Activated CD8-positive, alpha-beta T cell treated with anti-CD3 and anti-CD28 coated beads for 36 hours (primary cell): ENCODE measurements around the gene TRIO. TPM values are rescaled to one million over a fixed set of nuclear protein-coding genes. Genes with fewer than 3 reads are reported as not detected.

Source experiments
- ATAC-seq: fragments of 200-7000 bp; cut with Tn5 transposase; one replicate; pipeline ENCODE4 v1.10.0; 2021; ENCODE audit warnings: mild to moderate bottlenecking, moderate library complexity
- CTCF ChIA-PET: fragments of 350-600 bp; sonication (Branson Sonifier 250); formaldehyde crosslinking; loops from one replicate; lab custom pipeline; 2021; ENCODE audit warnings: antibody characterized with exemption; lab: Charles Lee
- POLR2A ChIA-PET: fragments of 350-600 bp; sonication (Branson Sonifier 250); formaldehyde crosslinking; loops from one replicate; lab custom pipeline; 2021; ENCODE audit warnings: antibody characterized with exemption; lab: Charles Lee
- DNase-seq: peaks from one replicate; pipeline ENCODE4 v3.0.0-alpha.2; 2020
- H3K27ac Mint-ChIP-seq: one replicate; pipeline ENCODE4 v1.8.0; 2021; ENCODE audit warnings: mild to moderate bottlenecking, mixed read lengths
- H3K27me3 Mint-ChIP-seq: one replicate; pipeline ENCODE4 v1.8.0; 2021; ENCODE audit warnings: mixed read lengths
- H3K36me3 Mint-ChIP-seq: one replicate; pipeline ENCODE4 v1.8.0; 2021; ENCODE audit warnings: low read depth, mixed read lengths
- H3K4me1 Mint-ChIP-seq: one replicate; pipeline ENCODE4 v1.8.0; 2021; ENCODE audit warnings: low read depth, mixed read lengths
- H3K4me3 Mint-ChIP-seq: one replicate; pipeline ENCODE4 v1.8.0; 2021; ENCODE audit warnings: mild to moderate bottlenecking, moderate library complexity, mixed read lengths
- H3K9me3 Mint-ChIP-seq: one replicate; pipeline ENCODE4 v1.8.0; 2021; ENCODE audit warnings: mixed read lengths
- intact Hi-C: fragments of 100-400 bp; cut with micrococcal nuclease; formaldehyde crosslinking; loops from one replicate; pipeline ENCODE4 v1.10.0; 2022
- total RNA-seq, 2 experiments: library from RNA; stranded (reverse); gene quantifications; one replicate each; pipeline ENCODE4 v1.2.3, GENCODE V29; 2021
- TF ChIP-seq, protein P1 (sequence below): fragments of 200-600 bp; IDR thresholded peaks from one replicate; pipeline ENCODE4 v1.8.0; 2022; ENCODE audit warnings: antibody characterized with exemption, mild to moderate bottlenecking

Gene TRIO
- total RNA-seq, 2 experiments from 2014 or later = 11.4 to 11.5 TPM

DNA sequence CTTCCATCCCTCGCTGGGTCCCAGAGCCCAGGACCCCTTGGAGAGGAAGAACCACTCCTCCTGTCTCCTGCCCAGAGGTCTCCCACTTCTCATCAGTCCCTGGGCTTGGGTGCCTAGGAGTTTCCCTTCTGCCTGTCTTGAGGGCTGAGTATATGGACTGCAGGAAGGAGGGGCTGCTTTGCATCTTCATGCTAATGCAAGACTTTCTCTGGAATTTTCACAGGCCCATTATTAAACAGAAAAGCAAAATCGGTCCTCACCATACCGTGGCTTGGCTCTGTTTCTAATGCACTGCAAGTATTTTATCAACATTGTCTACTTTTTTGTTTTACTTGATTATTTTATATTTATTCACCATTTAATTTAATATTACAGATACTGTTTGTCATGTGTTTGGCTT is 34.5 kb downstream of the TRIO start:
- ATAC-seq = no peak
- TF ChIP-seq, protein P1, sequence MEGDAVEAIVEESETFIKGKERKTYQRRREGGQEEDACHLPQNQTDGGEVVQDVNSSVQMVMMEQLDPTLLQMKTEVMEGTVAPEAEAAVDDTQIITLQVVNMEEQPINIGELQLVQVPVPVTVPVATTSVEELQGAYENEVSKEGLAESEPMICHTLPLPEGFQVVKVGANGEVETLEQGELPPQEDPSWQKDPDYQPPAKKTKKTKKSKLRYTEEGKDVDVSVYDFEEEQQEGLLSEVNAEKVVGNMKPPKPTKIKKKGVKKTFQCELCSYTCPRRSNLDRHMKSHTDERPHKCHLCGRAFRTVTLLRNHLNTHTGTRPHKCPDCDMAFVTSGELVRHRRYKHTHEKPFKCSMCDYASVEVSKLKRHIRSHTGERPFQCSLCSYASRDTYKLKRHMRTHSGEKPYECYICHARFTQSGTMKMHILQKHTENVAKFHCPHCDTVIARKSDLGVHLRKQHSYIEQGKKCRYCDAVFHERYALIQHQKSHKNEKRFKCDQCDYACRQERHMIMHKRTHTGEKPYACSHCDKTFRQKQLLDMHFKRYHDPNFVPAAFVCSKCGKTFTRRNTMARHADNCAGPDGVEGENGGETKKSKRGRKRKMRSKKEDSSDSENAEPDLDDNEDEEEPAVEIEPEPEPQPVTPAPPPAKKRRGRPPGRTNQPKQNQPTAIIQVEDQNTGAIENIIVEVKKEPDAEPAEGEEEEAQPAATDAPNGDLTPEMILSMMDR = no peak
- Mint-ChIP-seq H3K36me3 (no peaks in the 10 kb centered on the region), H3K27me3 (peaks cover 13% of the 10 kb centered on the region), H3K4me3 (no peak overlapping the region), H3K9me3 (no peaks in the 10 kb centered on the region), H3K27ac (no peak overlapping the region), H3K4me1 (no peaks in the 10 kb centered on the region)
- ChIA-PET CTCF (no interaction called here), POLR2A (no interaction called here)
- no peak for DNase-seq
- intact Hi-C loops = no loop called here

- CTCF ChIA-PET = no interaction called here
- ATAC-seq = no peak
These were observed 34.9 kb downstream of the TRIO start for GRCh38 chr5:14178091-14178490.

GRCh38 chr5:14178671-14179211 is 35.6 kb downstream of the TRIO start:
- no peaks in the 10 kb centered on the region for H3K36me3 Mint-ChIP-seq
- H3K9me3 Mint-ChIP-seq = no peaks in the 10 kb centered on the region
- ATAC-seq (no peak), DNase-seq (no peak)
- H3K27me3 Mint-ChIP-seq = peaks cover 7% of the 10 kb centered on the region
- CTCF ChIA-PET = no interaction called here
- no peak overlapping the region for H3K27ac Mint-ChIP-seq
- H3K4me3 Mint-ChIP-seq = no peak overlapping the region
- TF ChIP-seq, protein P1 = no peak
- no peaks in the 10 kb centered on the region for H3K4me1 Mint-ChIP-seq
- intact Hi-C loops = no loop called here
- POLR2A ChIA-PET = no interaction called here

More at GRCh38 chr5:14178091-14178490, 34.9 kb downstream of the TRIO start:
- TF ChIP-seq, protein P1 = no peak
- Mint-ChIP-seq H3K4me3 (no peak overlapping the region), H3K27ac (no peak overlapping the region), H3K27me3 (peaks cover 11% of the 10 kb centered on the region), H3K9me3 (no peaks in the 10 kb centered on the region), H3K36me3 (no peaks in the 10 kb centered on the region), H3K4me1 (no peaks in the 10 kb centered on the region)
- DNase-seq = no peak
- POLR2A ChIA-PET = no interaction called here
- intact Hi-C loops = no loop called here

DNA sequence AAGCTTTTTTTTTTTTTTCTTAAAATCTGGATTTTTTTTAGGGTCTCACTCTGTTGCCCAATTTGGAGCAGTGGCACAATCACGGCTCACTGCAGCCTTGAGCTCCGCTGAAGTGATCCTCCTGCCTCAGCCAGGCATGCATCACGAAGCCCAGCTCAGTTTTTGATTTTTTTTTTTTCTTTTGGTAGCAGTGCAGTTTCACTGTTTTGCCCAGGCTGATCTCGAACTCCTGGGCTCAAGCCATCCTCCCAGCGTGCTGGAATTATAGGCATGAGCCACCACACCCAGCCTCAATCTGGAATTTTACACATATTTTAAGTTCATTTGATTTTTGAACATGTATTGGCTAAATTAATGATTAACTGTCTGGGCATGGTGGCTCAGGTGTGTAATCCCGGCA is 36.3 kb downstream of the TRIO start:
- CTCF ChIA-PET = no interaction called here
- Mint-ChIP-seq H3K27ac (no peak overlapping the region), H3K36me3 (no peaks in the 10 kb centered on the region), H3K27me3 (peaks cover 2% of the 10 kb centered on the region), H3K4me3 (no peak overlapping the region), H3K9me3 (no peaks in the 10 kb centered on the region), H3K4me1 (no peaks in the 10 kb centered on the region)
- intact Hi-C loops = no loop called here
- no peak for ATAC-seq
- TF ChIP-seq, protein P1 = no peak
- DNase-seq = no peak
- POLR2A ChIA-PET = no interaction called here

DNA sequence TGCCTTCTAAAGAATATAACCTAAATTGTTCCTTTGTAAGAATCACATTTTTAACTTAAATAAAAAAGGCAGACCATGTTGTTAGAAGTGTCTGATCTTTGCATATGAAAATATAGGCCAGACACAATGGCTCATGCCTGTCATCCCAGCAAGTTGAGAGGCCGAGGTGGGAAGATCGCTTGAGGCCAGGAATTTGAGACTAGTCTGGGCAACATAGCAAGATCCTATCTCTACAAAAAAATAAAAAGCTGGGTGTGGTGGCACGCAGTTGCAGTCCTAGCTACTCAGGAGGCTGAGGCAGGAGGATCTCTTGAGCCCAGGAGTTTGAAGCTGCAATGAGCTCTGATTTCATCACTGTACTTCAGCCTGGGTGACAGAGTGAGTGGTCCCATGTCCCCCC is 37.3 kb downstream of the TRIO start:
- H3K27ac Mint-ChIP-seq = no peak overlapping the region
- intact Hi-C loops = no loop called here
- H3K9me3 Mint-ChIP-seq = no peaks in the 10 kb centered on the region
- H3K27me3 Mint-ChIP-seq = peaks cover 1% of the 10 kb centered on the region
- H3K36me3 Mint-ChIP-seq = no peaks in the 10 kb centered on the region
- ATAC-seq (no peak), DNase-seq (no peak)
- TF ChIP-seq, protein P1 = no peak
- no peak overlapping the region for H3K4me3 Mint-ChIP-seq
- H3K4me1 Mint-ChIP-seq = no peaks in the 10 kb centered on the region
- ChIA-PET POLR2A (no interaction called here), CTCF (interaction anchor here (1.0 kb wide), 1 partner anchor 90 kb away, joined by 3 read pairs; no protein-coding TSS in a partner anchor)
